Transverse colon (tissue), 4 donors: ENCODE results near the gene MGLL. TPM values are rescaled to one million over a fixed set of nuclear protein-coding genes. Genes with fewer than 3 reads are reported as not detected.

Experiments
- DNase-seq: peaks from one replicate; pipeline ENCODE4 v3.0.0-alpha.2; 2019
- H3K27ac ChIP-seq, 4 donors: fragments of 200-600 bp; sonication (generic); 2 replicates each; pipeline ENCODE4 v1.5.1; 2016 to 2018; ENCODE audit warnings: inconsistent platforms in 4 of 4
- H3K27me3 ChIP-seq: fragments of 200-600 bp; sonication (generic); 2 replicates; pipeline ENCODE4 v1.5.1; 2017; ENCODE audit warnings: inconsistent platforms
- H3K36me3 ChIP-seq, 4 donors: fragments of 200-600 bp; sonication (generic); 2 replicates each; pipeline ENCODE4 v1.5.1; 2017 to 2019; ENCODE audit warnings: inconsistent platforms in 4 of 4
- H3K4me1 ChIP-seq, 4 donors: fragments of 200-600 bp; sonication (generic); 2 replicates each; pipeline ENCODE4 v1.5.1; 2017 to 2020; ENCODE audit warnings: inconsistent platforms in 4 of 4
- H3K4me3 ChIP-seq, 4 donors: fragments of 200-600 bp; sonication (generic); 1 replicate in 1 of 4; 2 replicates in 3 of 4; pipeline versions ENCODE4 v1.5.1 to v1.6.1; 2017 to 2019; ENCODE audit warnings: inconsistent platforms in 4 of 4
- H3K9me3 ChIP-seq, 2 donors: fragments of 200-600 bp; sonication (generic); 2 replicates each; pipeline ENCODE4 v1.5.1; 2017 to 2019; ENCODE audit warnings: inconsistent platforms in 2 of 2
- EP300 ChIP-seq: sonication (generic); formaldehyde crosslinking; IDR thresholded peaks from one replicate; pipeline ENCODE4 v1.6.1; 2017; ENCODE audit warnings: antibody characterized with exemption, low read depth
- POLR2A ChIP-seq: fragments of 450-650 bp; IDR thresholded peaks from one replicate; pipeline ENCODE4 v1.6.1; 2016; ENCODE audit warnings: antibody characterized with exemption, mild to moderate bottlenecking, moderate library complexity
- POLR2AphosphoS5 ChIP-seq, 3 donors: sonication (generic); formaldehyde crosslinking; IDR thresholded peaks; one replicate each; pipeline ENCODE4 v1.6.1; 2016; ENCODE audit warnings: antibody characterized with exemption in 3 of 3
- WGBS, 2 donors: methylation state at CpG; one replicate each; pipeline ENCODE4 v1.1.5; 2018; ENCODE audit warnings: low coverage in 1 of 2; 5-methylcytosine and 5-hydroxymethylcytosine counted together
- in situ Hi-C, 4 donors: fragments of 200-750 bp; cut with MboI; loops; one replicate each; pipeline versions ENCODE4 v1.15.0 to v1.15.1; 2017; ENCODE audit warnings: low sequenced_read_pairs in 3 of 4, low pct_ligation_motif_present in 1 of 4, low pct_unique_long_range_greater_than_20kb in 1 of 4
- intact Hi-C: fragments of 100-400 bp; cut with DNase I; formaldehyde crosslinking; loops from one replicate; pipeline ENCODE4 v1.15.1; 2023; ENCODE audit warnings: low total_unique reads
- total RNA-seq, 4 donors: library from RNA; depleted of rRNA; stranded (reverse); fragments of >200 nt; gene quantifications; one replicate each; pipeline ENCODE4 v1.1.0, GENCODE V29; 2016
- TF ChIP-seq, protein P1 (sequence below), 5 experiments: fragments of 200-600 bp in 3 of 5; fragments of 450-650 bp in 2 of 5; sonication (generic) in 3 of 5; IDR thresholded peaks; 1 replicate in 2 of 5; 2 replicates in 3 of 5; pipeline ENCODE4 v1.5.1; 2016 to 2017; ENCODE audit warnings: antibody characterized with exemption in 5 of 5, inconsistent platforms in 3 of 5, mild to moderate bottlenecking in 2 of 5, moderate library complexity in 1 of 5

The MGLL gene
- total RNA-seq, 4 donors from 2014 or later: 150 to 329 (median 294) TPM

DNA sequence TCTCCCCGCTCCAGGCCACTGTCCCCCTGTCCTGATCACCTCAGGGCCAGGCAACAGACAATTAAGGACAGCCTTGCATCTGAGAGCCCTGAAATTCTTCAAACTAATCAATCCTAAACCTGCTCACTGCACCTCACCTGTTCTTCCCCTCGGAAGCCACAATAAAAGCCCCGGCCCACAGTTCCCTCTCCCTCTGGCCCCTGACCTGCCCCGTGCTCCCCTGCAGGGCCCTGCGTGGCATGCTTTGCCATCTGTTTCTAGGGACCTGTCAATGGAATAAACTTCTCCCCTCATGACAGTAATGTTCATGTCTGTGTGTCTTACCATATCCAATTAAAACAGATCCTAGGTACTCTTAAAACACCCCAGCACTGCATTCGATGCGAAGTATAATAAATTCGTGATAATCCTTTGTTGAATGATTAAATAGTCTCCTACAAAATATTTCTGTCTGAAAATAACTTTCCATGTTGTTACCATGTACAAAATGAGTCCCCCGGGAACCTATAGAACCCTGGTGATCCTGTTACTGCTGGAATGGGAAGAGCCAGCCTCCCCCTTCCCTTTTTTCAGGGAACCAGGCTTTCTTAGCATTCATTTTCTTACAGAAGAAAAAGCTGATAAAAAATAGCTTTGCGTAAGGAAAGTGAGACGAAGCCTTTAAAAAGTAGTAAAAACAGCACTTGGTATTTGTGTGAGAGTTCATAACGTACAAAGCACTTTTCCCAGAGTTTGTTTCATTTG is 90.6 kb downstream of the MGLL start:
- in situ Hi-C loops: no loop called here
- Histone ChIP-seq H3K27ac (no peak overlapping the region), H3K4me3 (no peak overlapping the region), H3K9me3 (no peaks in the 10 kb centered on the region), H3K4me1 (peaks cover 13 to 55% (median 35%) of the 10 kb centered on the region in 4 donors), H3K36me3 (no peaks in the 10 kb centered on the region), H3K27me3 (no peaks in the 10 kb centered on the region)
- TF ChIP-seq, protein P1, sequence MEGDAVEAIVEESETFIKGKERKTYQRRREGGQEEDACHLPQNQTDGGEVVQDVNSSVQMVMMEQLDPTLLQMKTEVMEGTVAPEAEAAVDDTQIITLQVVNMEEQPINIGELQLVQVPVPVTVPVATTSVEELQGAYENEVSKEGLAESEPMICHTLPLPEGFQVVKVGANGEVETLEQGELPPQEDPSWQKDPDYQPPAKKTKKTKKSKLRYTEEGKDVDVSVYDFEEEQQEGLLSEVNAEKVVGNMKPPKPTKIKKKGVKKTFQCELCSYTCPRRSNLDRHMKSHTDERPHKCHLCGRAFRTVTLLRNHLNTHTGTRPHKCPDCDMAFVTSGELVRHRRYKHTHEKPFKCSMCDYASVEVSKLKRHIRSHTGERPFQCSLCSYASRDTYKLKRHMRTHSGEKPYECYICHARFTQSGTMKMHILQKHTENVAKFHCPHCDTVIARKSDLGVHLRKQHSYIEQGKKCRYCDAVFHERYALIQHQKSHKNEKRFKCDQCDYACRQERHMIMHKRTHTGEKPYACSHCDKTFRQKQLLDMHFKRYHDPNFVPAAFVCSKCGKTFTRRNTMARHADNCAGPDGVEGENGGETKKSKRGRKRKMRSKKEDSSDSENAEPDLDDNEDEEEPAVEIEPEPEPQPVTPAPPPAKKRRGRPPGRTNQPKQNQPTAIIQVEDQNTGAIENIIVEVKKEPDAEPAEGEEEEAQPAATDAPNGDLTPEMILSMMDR (IDR thresholded peaks at IDR 0.05): no peak
- TF ChIP-seq POLR2AphosphoS5 (IDR thresholded peaks at IDR 0.05): no peak
- TF ChIP-seq POLR2A: no peak
- TF ChIP-seq EP300: no peak
- intact Hi-C loops: no loop called here
- DNase-seq: no peak
- 89 to 93% methylated on average over 5 to 12 of the region's 12 CpGs for WGBS, 2 donors

DNA sequence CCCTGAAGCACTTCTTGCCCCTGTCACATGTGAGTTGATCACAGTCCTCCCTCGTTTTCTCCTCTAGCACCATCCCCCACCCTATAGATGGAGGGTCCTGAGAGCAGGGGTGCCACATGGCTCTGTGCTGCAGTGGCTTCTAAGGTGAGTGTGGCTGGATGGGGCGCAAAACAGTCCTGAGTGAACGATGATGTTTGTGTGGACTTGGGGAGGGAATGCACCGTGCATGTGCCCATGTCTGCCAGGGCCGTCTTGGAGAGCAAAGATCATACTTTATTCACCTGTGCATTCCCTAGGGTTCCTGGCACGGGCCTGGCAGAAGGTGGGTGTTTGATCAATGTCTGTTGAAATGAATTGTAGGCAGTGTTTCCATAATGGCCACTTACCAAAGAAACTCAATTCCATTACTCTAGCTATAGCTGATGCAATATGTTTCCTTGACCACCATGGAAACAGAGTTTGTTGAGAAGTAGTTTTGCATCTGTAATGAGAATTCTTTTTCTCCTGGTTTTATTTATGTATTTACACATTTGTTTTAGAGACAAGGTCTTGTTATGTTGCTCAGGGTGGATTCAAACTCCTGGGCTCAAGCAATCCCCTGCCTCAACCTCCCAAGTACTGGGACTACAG is 91.5 kb downstream of the MGLL start:
- Histone ChIP-seq H3K4me3 (no peak overlapping the region), H3K9me3 (no peaks in the 10 kb centered on the region), H3K27me3 (no peaks in the 10 kb centered on the region), H3K27ac (no peak overlapping the region), H3K4me1 (peaks cover 8 to 45% (median 26%) of the 10 kb centered on the region in 4 donors), H3K36me3 (no peaks in the 10 kb centered on the region)
- WGBS, 2 donors: 50 to 76% methylated on average over 1 to 6 of the region's 6 CpGs
- TF ChIP-seq POLR2A: no peak
- no peak for TF ChIP-seq EP300
- intact Hi-C loops: no loop called here
- in situ Hi-C loops: no loop called here
- no peak for DNase-seq

DNA sequence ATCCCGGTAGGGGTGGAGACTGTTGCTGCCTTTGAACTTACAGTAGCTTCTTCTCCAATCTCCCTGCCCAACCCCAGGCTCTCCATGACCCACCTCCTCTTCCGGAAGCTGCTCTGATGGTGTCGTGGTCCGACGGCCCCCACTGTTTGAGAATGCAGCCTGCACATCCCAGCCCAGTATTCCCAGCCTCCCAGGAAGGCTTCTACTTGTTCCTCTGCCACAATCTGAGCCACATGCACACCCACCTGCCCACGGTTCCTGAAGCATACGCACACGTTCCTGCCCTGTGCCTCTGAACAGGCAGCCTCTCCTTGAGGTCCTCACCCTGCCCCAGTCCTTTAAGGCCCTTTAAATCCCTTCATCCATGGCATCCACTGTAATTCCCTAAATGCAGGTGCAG is 92.1 kb downstream of the MGLL start:
- TF ChIP-seq, protein P1 (IDR thresholded peaks at IDR 0.05): no peak
- TF ChIP-seq POLR2A (no peak), POLR2AphosphoS5 (IDR thresholded peaks at IDR 0.05) (no peak), EP300 (no peak)
- in situ Hi-C loops: no loop called here
- 94% methylated on average over 8 of the region's 8 CpGs for WGBS, 2 donors
- no peaks in the 10 kb centered on the region for H3K36me3 ChIP-seq
- DNase-seq: no peak
- intact Hi-C loops: no loop called here
- H3K4me3 ChIP-seq: no peak overlapping the region
- no peaks in the 10 kb centered on the region for H3K9me3 ChIP-seq
- H3K27ac ChIP-seq: no peak overlapping the region
- H3K4me1 ChIP-seq: peaks cover 2 to 39% (median 20%) of the 10 kb centered on the region in 4 donors
- no peaks in the 10 kb centered on the region for H3K27me3 ChIP-seq

DNA sequence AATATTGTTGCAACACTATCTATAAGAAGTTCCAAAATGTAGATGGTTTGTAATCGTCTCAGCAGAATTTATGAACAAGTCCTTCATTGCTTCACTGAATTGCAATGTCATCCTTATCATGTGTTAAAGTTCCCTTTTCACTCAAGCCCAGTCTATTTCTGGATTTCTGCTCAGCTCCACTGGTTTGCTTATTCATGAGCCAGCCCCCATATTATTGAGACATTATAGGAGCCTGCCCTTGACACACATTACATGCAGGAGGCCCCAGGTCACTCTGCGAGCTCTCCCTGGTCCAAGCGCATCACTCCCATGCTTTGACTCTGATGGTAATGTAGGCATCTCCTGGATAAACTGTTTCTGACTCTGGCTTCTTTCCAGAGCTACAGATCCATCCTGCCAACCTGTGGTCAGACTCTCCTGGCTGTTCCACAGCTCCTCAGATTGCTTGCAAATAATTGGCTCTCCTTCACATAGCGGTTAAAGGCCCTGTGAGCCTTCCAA is 92.7 kb downstream of the MGLL start:
- TF ChIP-seq EP300 (no peak), POLR2A (no peak), POLR2AphosphoS5 (IDR thresholded peaks at IDR 0.05) (no peak)
- TF ChIP-seq, protein P1 (IDR thresholded peaks at IDR 0.05): no peak
- 87 to 96% methylated on average over 4 of the region's 4 CpGs for WGBS, 2 donors
- Histone ChIP-seq H3K27ac (peak overlapping the region in 1 of 4 donors; percentile 16), H3K4me1 (peaks cover 0 to 34% (median 14%) of the 10 kb centered on the region in 4 donors), H3K27me3 (no peaks in the 10 kb centered on the region), H3K9me3 (no peaks in the 10 kb centered on the region), H3K4me3 (no peak overlapping the region), H3K36me3 (no peaks in the 10 kb centered on the region)
- DNase-seq: no peak
- in situ Hi-C loops: no loop called here
- intact Hi-C loops: no loop called here
